G401.6 (cell line): Measurements from ENCODE around the gene TAF11L12.
"Not testable (repeated sequence)": the region's sequence is repeated elsewhere in the genome, so short reads cannot be mapped to it uniquely, and the experiment has no call there.

Experiments
- FAIRE-seq: peaks from 2 replicates; lab custom pipeline; 2012; peaks lifted over from hg19 to GRCh38; lab: Jason Lieb, UNC

Gene TAF11L12

DNA sequence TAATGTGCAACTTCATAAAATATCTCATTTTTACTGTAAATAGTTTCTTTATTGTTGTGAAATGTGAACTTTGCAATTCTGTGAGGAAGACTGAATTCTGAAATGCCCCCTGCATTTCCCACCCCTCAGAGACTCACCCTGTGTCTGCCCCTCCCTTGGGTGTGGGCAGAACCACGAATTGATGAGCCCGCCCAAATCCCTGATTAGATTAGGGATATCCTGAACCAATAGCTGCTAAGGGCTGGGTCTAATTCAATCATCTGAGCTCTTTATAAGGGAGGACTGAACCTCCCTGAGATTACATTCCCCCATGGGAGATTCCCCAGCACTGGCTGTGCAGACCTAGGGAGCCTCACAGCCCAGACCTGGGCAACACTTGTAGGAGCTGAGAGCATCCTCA lies at the start of gene TAF11L12:
TSS of gene TAF11L12 (plus strand) at position 301 of the 400 bp plus-strand sequence.
- FAIRE-seq, result not testable (repeated sequence)

DNA sequence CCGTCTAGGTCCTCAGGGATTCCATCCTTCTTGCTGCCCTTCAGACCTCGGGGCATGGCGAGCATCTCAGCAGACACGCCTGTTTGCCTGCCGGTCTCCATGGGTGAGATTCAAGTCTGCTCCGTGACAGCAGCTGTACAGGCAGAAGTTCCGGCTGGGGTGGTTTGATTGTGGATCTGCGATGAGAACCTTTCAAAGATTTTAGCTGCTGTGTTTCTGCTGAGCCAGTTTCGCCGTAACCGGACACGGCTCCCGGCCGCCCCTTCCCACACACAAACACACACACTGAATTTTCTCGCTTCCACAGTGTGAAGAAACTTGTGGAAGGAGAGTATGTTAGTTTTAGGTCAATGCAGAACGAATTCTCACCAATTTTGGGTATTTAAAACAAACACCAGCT lies 24.5 kb upstream of the TAF11L12 start, which contains the start of gene TAF11L7:
TSS of gene TAF11L7 (minus strand) at position 101 of the 400 bp plus-strand sequence.
- FAIRE-seq, result not testable (repeated sequence)

GRCh38 chr5:17590860-17591259 lies 19.3 kb upstream of the TAF11L12 start, which contains the start of gene TAF11L8:
TAF11L8 (minus strand) TSS chr5:17590960.
- FAIRE-seq, result not testable (repeated sequence)

GRCh38 chr5:17594255-17594654 lies 15.9 kb upstream of the TAF11L12 start, which contains the start of gene TAF11L9:
TAF11L9 (minus strand) TSS chr5:17594394.
- FAIRE-seq, result not testable (repeated sequence)

GRCh38 chr5:17597728-17598127 lies 12.5 kb upstream of the TAF11L12 start, which contains the start of gene TAF11L10:
TAF11L10 (minus strand) TSS chr5:17597828.
- not testable (repeated sequence) for FAIRE-seq

DNA sequence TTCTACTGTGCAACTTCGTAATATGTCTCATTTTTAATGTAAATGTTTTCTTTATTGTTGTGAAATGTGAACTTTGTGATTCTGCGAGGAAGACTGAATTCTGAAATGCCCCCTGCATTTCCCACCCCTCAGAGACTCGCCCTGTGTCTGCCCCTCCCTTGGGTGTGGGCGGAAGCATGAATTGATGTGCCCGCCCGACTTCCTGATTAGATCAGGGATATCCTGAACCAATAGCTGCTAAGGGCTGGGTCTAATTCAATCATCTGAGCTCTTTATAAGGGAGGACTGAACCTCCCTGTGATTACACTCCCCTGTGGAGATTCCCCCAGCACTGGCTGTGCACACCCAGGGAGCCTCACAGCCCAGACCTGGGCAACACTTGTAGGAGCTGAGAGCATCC lies 6.3 kb upstream of the TAF11L12 start, which contains the start of gene TAF11L11:
TSS of gene TAF11L11 (plus strand) at position 304 of the 400 bp plus-strand sequence.
- FAIRE-seq, result not testable (repeated sequence)

DNA sequence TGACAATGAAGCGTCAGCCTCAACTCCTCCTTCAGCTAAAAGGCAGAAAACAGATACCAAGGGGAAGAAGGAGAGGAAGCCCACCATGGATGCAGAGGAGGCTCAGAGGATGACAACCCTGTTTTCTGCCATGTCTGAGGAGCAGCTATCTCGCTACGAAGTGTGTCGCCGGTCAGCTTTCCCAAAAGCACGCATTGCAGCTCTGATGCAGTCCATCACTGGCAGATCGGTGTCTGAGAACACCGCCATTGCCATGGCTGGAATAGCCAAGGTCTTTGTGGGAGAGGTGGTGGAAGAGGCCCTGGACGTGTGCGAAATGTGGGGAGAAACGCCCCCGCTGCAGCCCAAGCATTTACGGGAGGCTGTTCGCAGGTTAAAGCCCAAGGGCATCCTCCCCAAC lies 5.2 kb upstream of the TAF11L12 start:
- FAIRE-seq, result no peak

GRCh38 chr5:17607461-17607860 lies 2.7 kb upstream of the TAF11L12 start:
- not testable (repeated sequence) for FAIRE-seq

GRCh38 chr5:17614872-17615605 lies 4.8 kb downstream of the TAF11L12 start:
- no peak for FAIRE-seq

DNA sequence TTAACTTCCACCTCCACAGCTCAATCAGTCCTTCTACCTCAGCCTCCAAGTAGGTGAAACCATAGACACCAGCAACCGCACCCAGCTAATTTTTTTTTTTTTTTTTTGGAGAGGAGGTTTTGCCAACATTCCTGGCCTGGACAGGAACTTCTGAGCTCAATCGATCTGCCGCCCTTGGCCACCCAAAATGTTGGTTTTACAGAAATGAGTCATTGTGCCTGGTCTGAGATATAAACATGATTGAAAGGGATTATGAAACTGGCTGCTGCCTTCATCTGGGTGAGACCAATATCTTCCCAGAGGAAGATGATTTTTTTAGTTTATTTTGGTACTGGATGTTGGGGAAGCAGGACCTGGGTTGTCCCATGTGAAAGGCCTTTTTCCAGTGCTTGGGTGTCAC lies 9.2 kb downstream of the TAF11L12 start:
- no peak for FAIRE-seq

GRCh38 chr5:17620627-17621026 lies 10.4 kb downstream of the TAF11L12 start:
- no peak for FAIRE-seq

DNA sequence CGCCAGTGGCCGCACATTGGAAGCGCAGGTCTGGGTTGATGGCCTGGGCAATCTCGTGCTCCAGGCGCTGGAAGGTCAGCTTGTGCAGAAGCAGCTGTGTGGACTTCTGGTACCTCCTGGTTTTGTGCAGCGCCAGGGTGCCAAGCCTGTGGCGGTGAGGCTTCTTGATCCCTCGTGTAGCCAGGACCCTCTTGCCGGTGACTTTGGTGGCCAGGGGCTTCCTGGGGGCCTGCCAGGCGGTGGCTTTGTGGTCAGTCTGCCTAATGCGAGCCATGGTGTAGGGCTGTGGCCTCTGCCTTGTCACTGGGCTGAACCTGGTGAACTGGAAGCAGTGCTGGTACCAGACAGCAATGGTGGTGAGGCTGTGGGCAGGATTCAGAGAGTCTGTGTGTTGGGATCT lies 15.5 kb downstream of the TAF11L12 start:
- no peak for FAIRE-seq

- FAIRE-seq, result not testable (repeated sequence)
Observed at GRCh38 chr5:17631788-17632187, 21.6 kb downstream of the TAF11L12 start, which contains the start of gene TAF11L13. TAF11L13 (plus strand) TSS chr5:17632088.

DNA sequence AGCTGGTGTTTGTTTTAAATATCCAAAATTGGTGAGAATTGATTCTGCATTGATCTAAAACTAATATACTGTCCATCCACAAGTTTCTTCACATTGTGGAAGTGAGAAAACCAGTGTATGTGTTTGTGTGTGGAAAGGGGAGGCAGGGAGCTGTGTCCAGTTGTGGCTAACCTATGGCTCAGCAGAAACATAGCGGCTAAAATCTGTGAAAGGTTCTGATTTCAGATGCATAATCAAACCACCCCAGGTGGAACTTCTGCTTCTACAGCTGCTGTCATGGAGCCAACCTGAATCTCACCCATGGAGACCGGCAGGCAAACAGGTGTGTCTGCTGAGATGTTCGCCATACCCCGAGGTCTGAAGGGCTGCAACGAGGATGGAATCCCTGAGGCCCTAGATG lies 24.0 kb downstream of the TAF11L12 start, which contains the start of gene TAF11L14:
TSS of gene TAF11L14 (plus strand) at position 301 of the 400 bp plus-strand sequence.
- no peak for FAIRE-seq

GRCh38 chr5:17649232-17649631 lies 39.0 kb downstream of the TAF11L12 start:
- not testable (repeated sequence) for FAIRE-seq

DNA sequence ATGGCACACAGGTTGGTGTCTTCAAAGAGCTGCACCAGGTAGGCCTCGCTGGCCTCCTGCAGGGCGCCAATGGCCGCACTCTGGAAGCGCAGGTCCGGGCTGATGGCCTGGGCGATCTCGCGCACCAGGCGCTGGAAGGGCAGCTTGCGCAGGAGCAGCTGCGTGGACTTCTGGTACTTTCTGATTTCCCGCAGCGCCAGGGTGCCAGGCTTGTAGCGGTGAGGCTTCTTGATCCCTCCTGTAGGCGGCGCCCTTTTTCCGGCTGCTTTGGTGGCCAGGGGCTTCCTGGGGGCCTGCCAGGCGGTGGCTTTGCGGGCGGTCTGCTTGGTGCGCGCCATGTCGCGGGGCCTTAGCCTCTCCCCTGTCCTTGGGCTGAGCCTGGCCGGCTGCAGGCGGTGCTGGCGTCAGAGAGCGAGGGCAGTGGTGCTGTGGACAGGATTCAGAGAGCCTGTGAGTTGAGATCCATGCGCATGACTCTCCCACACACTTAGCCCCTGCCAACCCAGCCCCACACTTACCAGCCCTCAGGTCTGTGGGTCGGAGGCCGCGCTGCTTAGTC lies 45.1 kb downstream of the TAF11L12 start:
- not testable (repeated sequence) for FAIRE-seq

GRCh38 chr5:17655921-17656320 lies 45.7 kb downstream of the TAF11L12 start:
- no peak for FAIRE-seq
